ENCODE data around the gene LAMA2. TPM values are rescaled to one million over a fixed set of nuclear protein-coding genes. Genes with fewer than 3 reads are reported as not detected.

Gene LAMA2
- total RNA-seq, 1 donor: 9.4 TPM

DNA sequence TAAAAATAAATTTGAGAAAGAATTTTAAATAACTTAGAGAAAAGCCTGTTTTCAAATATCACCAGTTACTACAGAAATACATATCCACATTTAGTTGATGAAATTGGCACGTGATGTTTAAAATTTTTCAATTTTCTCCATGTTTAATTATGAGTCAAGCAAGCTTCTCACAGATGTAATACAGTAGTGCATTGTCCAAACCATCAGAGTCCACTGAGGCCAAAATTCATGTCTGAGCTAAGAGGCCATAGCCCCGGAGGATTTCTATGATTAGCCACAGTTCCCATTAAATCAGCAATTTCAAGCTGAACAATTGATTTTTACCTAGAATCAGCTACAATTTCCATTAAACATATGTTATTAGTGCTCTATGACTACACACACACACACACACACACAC lies 387.0 kb downstream of the LAMA2 start:
- DNase-seq (ENCODE audit: insufficient read length, low spot score, missing footprints): no peak
- H3K4me2 ChIP-seq (ENCODE audit: insufficient read depth, low read length): no peak overlapping the region
- H3K27me3 ChIP-seq (ENCODE audit: insufficient read depth, low read length): no peaks in the 10 kb centered on the region
- no peaks in the 10 kb centered on the region for H3K4me1 ChIP-seq (ENCODE audit: insufficient read depth, low read length)
- H2AFZ ChIP-seq (ENCODE audit: low read length): no peak overlapping the region
- H3K36me3 ChIP-seq (ENCODE audit: insufficient read depth, low read length): no peaks in the 10 kb centered on the region
- no peaks in the 10 kb centered on the region for H3K9me3 ChIP-seq (ENCODE audit: low read depth, low read length)
- no peak for TF ChIP-seq CTCF (IDR thresholded peaks at IDR 0.05; ENCODE audit: extremely low read depth, low read depth, low read length)
- H3K4me3 ChIP-seq (ENCODE audit: insufficient read depth, low read length): no peak overlapping the region
- no peak overlapping the region for H3K27ac ChIP-seq (ENCODE audit: low read depth, low read length)
- no peaks in the 10 kb centered on the region for H4K20me1 ChIP-seq (ENCODE audit: insufficient read depth, low read length)
- H3K79me2 ChIP-seq (ENCODE audit: insufficient read depth, low read length): no peaks in the 10 kb centered on the region

DNA sequence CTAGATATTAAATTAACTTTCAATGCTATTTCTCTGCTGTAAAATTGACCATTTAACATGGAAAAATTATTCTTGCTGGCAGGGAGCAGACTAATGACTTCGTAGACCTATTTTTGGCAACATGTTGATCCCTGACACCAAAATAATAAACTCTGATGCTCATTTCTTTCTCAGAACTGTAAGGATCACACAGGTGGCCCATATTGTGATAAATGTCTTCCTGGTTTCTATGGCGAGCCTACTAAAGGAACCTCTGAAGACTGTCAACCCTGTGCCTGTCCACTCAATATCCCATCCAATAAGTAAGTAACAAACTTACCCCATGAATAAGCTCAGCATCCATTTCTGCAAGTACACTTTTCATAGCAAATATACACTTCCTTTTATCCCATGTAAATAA lies 387.5 kb downstream of the LAMA2 start:
- Histone ChIP-seq H3K9me3 (ENCODE audit: low read depth, low read length) (no peaks in the 10 kb centered on the region), H3K4me2 (ENCODE audit: insufficient read depth, low read length) (no peak overlapping the region), H3K27ac (ENCODE audit: low read depth, low read length) (no peak overlapping the region), H3K36me3 (ENCODE audit: insufficient read depth, low read length) (no peaks in the 10 kb centered on the region), H3K4me3 (ENCODE audit: insufficient read depth, low read length) (no peak overlapping the region), H2AFZ (ENCODE audit: low read length) (no peak overlapping the region), H3K79me2 (ENCODE audit: insufficient read depth, low read length) (no peaks in the 10 kb centered on the region), H3K27me3 (ENCODE audit: insufficient read depth, low read length) (no peaks in the 10 kb centered on the region), H3K4me1 (ENCODE audit: insufficient read depth, low read length) (no peaks in the 10 kb centered on the region), H4K20me1 (ENCODE audit: insufficient read depth, low read length) (no peaks in the 10 kb centered on the region)
- no peak for DNase-seq (ENCODE audit: insufficient read length, low spot score, missing footprints)
- no peak for TF ChIP-seq CTCF (IDR thresholded peaks at IDR 0.05; ENCODE audit: extremely low read depth, low read depth, low read length)

GRCh38 chr6:129273161-129273560 lies 390.2 kb downstream of the LAMA2 start:
- Histone ChIP-seq H3K27ac (ENCODE audit: low read depth, low read length) (no peak overlapping the region), H4K20me1 (ENCODE audit: insufficient read depth, low read length) (no peaks in the 10 kb centered on the region), H3K4me1 (ENCODE audit: insufficient read depth, low read length) (no peaks in the 10 kb centered on the region), H3K36me3 (ENCODE audit: insufficient read depth, low read length) (no peaks in the 10 kb centered on the region), H3K9me3 (ENCODE audit: low read depth, low read length) (no peaks in the 10 kb centered on the region), H3K4me2 (ENCODE audit: insufficient read depth, low read length) (no peak overlapping the region), H3K27me3 (ENCODE audit: insufficient read depth, low read length) (no peaks in the 10 kb centered on the region), H2AFZ (ENCODE audit: low read length) (no peak overlapping the region), H3K79me2 (ENCODE audit: insufficient read depth, low read length) (no peaks in the 10 kb centered on the region), H3K4me3 (ENCODE audit: insufficient read depth, low read length) (no peak overlapping the region)
- no peak for DNase-seq (ENCODE audit: insufficient read length, low spot score, missing footprints)
- TF ChIP-seq CTCF (IDR thresholded peaks at IDR 0.05; ENCODE audit: extremely low read depth, low read depth, low read length): no peak

DNA sequence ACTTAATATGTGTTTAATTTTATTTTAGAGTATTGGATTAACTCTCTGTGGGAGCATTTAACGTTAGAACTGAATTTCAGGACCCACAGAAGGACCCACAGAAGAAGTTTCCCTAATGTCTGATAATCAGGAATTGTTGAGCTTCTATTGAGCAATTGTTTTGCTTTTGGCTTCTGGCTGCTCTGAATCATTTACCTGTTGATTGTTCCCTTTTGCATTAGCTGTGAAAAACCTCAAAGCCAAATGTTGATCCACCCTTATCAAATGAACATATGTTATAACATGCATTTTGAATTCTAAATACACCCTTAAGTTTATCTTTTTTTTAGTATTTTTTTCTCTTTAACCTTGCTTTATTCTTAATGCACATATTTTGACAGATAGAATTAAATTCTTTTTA lies 393.5 kb downstream of the LAMA2 start:
- no peak for DNase-seq (ENCODE audit: insufficient read length, low spot score, missing footprints)
- H3K36me3 ChIP-seq (ENCODE audit: insufficient read depth, low read length): no peaks in the 10 kb centered on the region

More for the DNA sequence above, 393.5 kb downstream of the LAMA2 start:
- Histone ChIP-seq H3K79me2 (ENCODE audit: insufficient read depth, low read length) (no peaks in the 10 kb centered on the region), H3K9me3 (ENCODE audit: low read depth, low read length) (no peaks in the 10 kb centered on the region), H4K20me1 (ENCODE audit: insufficient read depth, low read length) (no peaks in the 10 kb centered on the region), H3K4me2 (ENCODE audit: insufficient read depth, low read length) (no peak overlapping the region), H3K27me3 (ENCODE audit: insufficient read depth, low read length) (no peaks in the 10 kb centered on the region), H3K4me1 (ENCODE audit: insufficient read depth, low read length) (no peaks in the 10 kb centered on the region), H2AFZ (ENCODE audit: low read length) (no peak overlapping the region), H3K27ac (ENCODE audit: low read depth, low read length) (no peak overlapping the region), H3K4me3 (ENCODE audit: insufficient read depth, low read length) (no peak overlapping the region)
- no peak for TF ChIP-seq CTCF (IDR thresholded peaks at IDR 0.05; ENCODE audit: extremely low read depth, low read depth, low read length)

Data from osteoblast (primary cell).